MM.1S (cell line): Measurements from ENCODE around the gene GPR17.

Source experiments
- DNase-seq: peaks from one replicate; pipeline ENCODE4 v3.0.0-alpha.2; 2015
- H2AFZ ChIP-seq: fragments of 300-600 bp; sonication (generic); 2 replicates; pipeline ENCODE4 v1.6.0; 2016; ENCODE audit warnings: antibody characterized with exemption, low read length
- H3F3A ChIP-seq: fragments of 300-600 bp; sonication (generic); 2 replicates; pipeline ENCODE4 v1.6.1; 2016; ENCODE audit warnings: mild to moderate bottlenecking, antibody characterized with exemption, low read length, moderate library complexity, mixed read lengths; ENCODE audit not compliant: insufficient read depth
- H3K27ac ChIP-seq: fragments of 300-600 bp; sonication (generic); 2 replicates; pipeline ENCODE4 v1.5.1; 2016; ENCODE audit warnings: mild to moderate bottlenecking, low read length
- H3K27me3 ChIP-seq: fragments of 300-600 bp; sonication (generic); replicated peaks from 2 replicates; pipeline ENCODE4 v1.6.0; 2016; ENCODE audit warnings: low read length; ENCODE audit not compliant: insufficient read depth
- H3K36me3 ChIP-seq: fragments of 300-600 bp; sonication (generic); replicated peaks from 2 replicates; pipeline ENCODE4 v1.6.1; 2016; ENCODE audit warnings: mild to moderate bottlenecking, low read length, mixed read lengths; ENCODE audit not compliant: insufficient read depth
- H3K4me1 ChIP-seq: fragments of 300-600 bp; sonication (generic); 2 replicates; pipeline ENCODE4 v1.6.1; 2016; ENCODE audit warnings: low read length, mixed read lengths
- H3K4me2 ChIP-seq: fragments of 300-600 bp; sonication (generic); 2 replicates; pipeline ENCODE4 v1.6.0; 2016; ENCODE audit warnings: low read depth, low read length
- H3K4me3 ChIP-seq: fragments of 300-600 bp; sonication (generic); 2 replicates; pipeline ENCODE4 v1.5.1; 2016; ENCODE audit warnings: low read length, mixed read lengths
- H3K79me2 ChIP-seq: fragments of 300-600 bp; sonication (generic); 2 replicates; pipeline ENCODE4 v1.6.1; 2016; ENCODE audit warnings: mixed run types, low read length, mixed read lengths
- H3K9ac ChIP-seq: fragments of 300-600 bp; sonication (generic); 2 replicates; pipeline ENCODE4 v1.6.1; 2016; ENCODE audit warnings: low read length, mixed read lengths
- H3K9me2 ChIP-seq: fragments of 300-600 bp; sonication (generic); replicated peaks from 2 replicates; pipeline ENCODE4 v1.6.1; 2016; ENCODE audit warnings: mild to moderate bottlenecking, low read length, mixed read lengths; ENCODE audit not compliant: insufficient read depth
- H3K9me3 ChIP-seq: fragments of 300-600 bp; sonication (generic); replicated peaks from 2 replicates; pipeline ENCODE4 v1.6.1; 2016; ENCODE audit warnings: mild to moderate bottlenecking, low read length, mixed read lengths; ENCODE audit not compliant: insufficient read depth
- H4K20me1 ChIP-seq: fragments of 300-600 bp; sonication (generic); 2 replicates; pipeline ENCODE4 v1.6.1; 2016; ENCODE audit warnings: mild to moderate bottlenecking, low read length, moderate library complexity, mixed read lengths; ENCODE audit not compliant: insufficient read depth
- EZH2 ChIP-seq: fragments of 300-600 bp; sonication (generic); optimal IDR thresholded peaks from 2 replicates; pipeline ENCODE3; 2017; ENCODE audit warnings: low read depth, mild to moderate bottlenecking, antibody characterized with exemption, low read length, mixed read lengths
- EZH2phosphoT487 ChIP-seq: fragments of 300-600 bp; sonication (generic); IDR thresholded peaks from 2 replicates; pipeline ENCODE4 v1.6.1; 2018; ENCODE audit warnings: antibody characterized with exemption, low read length
- TF ChIP-seq, protein P1 (sequence below): fragments of 300-600 bp; sonication (generic); IDR thresholded peaks from 2 replicates; pipeline ENCODE4 v1.5.1; 2016; ENCODE audit warnings: antibody characterized with exemption, low read length, mixed read lengths

GPR17 gene

GRCh38 chr2:127623388-127624319 is 22.3 kb upstream of the GPR17 start:
- Histone ChIP-seq H3F3A (no peaks in the 10 kb centered on the region), H3K4me2 (no peak overlapping the region), H4K20me1 (no peaks in the 10 kb centered on the region), H3K79me2 (no peaks in the 10 kb centered on the region), H3K9ac (no peak overlapping the region), H3K27ac (no peak overlapping the region), H3K27me3 (peaks cover 46% of the 10 kb centered on the region), H3K4me1 (no peaks in the 10 kb centered on the region), H2AFZ (no peak overlapping the region), H3K9me3 (no peaks in the 10 kb centered on the region), H3K4me3 (no peak overlapping the region), H3K36me3 (no peaks in the 10 kb centered on the region), H3K9me2 (no peaks in the 10 kb centered on the region)
- TF ChIP-seq, protein P1, sequence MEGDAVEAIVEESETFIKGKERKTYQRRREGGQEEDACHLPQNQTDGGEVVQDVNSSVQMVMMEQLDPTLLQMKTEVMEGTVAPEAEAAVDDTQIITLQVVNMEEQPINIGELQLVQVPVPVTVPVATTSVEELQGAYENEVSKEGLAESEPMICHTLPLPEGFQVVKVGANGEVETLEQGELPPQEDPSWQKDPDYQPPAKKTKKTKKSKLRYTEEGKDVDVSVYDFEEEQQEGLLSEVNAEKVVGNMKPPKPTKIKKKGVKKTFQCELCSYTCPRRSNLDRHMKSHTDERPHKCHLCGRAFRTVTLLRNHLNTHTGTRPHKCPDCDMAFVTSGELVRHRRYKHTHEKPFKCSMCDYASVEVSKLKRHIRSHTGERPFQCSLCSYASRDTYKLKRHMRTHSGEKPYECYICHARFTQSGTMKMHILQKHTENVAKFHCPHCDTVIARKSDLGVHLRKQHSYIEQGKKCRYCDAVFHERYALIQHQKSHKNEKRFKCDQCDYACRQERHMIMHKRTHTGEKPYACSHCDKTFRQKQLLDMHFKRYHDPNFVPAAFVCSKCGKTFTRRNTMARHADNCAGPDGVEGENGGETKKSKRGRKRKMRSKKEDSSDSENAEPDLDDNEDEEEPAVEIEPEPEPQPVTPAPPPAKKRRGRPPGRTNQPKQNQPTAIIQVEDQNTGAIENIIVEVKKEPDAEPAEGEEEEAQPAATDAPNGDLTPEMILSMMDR = no peak
- no peak for TF ChIP-seq EZH2phosphoT487
- no peak for TF ChIP-seq EZH2
- DNase-seq = no peak

DNA sequence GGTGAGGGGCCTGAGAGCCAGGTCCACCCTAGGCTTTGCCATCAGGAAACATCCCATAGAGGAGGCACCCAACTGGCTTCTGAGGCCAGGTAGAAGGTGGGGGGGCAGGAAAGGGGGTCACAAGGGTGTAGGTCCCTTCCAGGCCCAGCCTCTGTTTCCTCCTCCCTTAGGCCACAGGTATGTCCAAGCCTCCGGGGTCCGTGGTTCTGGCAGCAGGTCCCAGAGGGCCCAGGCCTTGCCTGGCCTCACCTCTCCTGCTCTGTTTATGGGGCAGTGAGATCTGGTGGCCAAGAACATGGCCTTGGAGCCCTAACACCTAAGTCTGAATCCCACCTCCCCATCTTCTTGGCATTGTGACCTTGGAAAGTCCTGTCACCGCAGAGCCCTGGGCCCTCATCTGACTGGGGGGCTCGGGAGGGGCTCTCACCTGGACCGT is 21.6 kb upstream of the GPR17 start:
- no peak overlapping the region for H3K9ac ChIP-seq
- H3K27me3 ChIP-seq = peaks cover 46% of the 10 kb centered on the region
- no peaks in the 10 kb centered on the region for H3K36me3 ChIP-seq
- H2AFZ ChIP-seq = no peak overlapping the region
- DNase-seq = no peak
- no peaks in the 10 kb centered on the region for H3K4me1 ChIP-seq
- H3K9me3 ChIP-seq = no peaks in the 10 kb centered on the region
- no peaks in the 10 kb centered on the region for H3K79me2 ChIP-seq
- H3K4me2 ChIP-seq = no peak overlapping the region
- no peaks in the 10 kb centered on the region for H4K20me1 ChIP-seq
- H3K27ac ChIP-seq = no peak overlapping the region
- no peaks in the 10 kb centered on the region for H3F3A ChIP-seq
- no peaks in the 10 kb centered on the region for H3K9me2 ChIP-seq
- no peak overlapping the region for H3K4me3 ChIP-seq
- no peak for TF ChIP-seq EZH2phosphoT487
- TF ChIP-seq, protein P1 = no peak
- TF ChIP-seq EZH2 = no peak

- Histone ChIP-seq H3K27ac (no peak overlapping the region), H3K4me1 (no peaks in the 10 kb centered on the region), H3K9ac (no peak overlapping the region), H3K4me3 (no peak overlapping the region), H2AFZ (no peak overlapping the region), H3K27me3 (peaks cover 41% of the 10 kb centered on the region), H4K20me1 (no peaks in the 10 kb centered on the region), H3K9me3 (no peaks in the 10 kb centered on the region), H3K36me3 (no peaks in the 10 kb centered on the region), H3F3A (no peaks in the 10 kb centered on the region), H3K9me2 (no peaks in the 10 kb centered on the region), H3K79me2 (no peaks in the 10 kb centered on the region), H3K4me2 (no peak overlapping the region)
- no peak for DNase-seq
- TF ChIP-seq, protein P1 = no peak
- no peak for TF ChIP-seq EZH2phosphoT487
- TF ChIP-seq EZH2 = no peak
Measured at GRCh38 chr2:127624756-127625571, 21.0 kb upstream of the GPR17 start.
